Measurements from ENCODE around the gene POU5F1. TPM values are rescaled to one million over a fixed set of nuclear protein-coding genes. Genes with fewer than 3 reads are reported as not detected.

Gene POU5F1
- polyA plus RNA-seq, 1 donor from 2014 or later = not detected

DNA sequence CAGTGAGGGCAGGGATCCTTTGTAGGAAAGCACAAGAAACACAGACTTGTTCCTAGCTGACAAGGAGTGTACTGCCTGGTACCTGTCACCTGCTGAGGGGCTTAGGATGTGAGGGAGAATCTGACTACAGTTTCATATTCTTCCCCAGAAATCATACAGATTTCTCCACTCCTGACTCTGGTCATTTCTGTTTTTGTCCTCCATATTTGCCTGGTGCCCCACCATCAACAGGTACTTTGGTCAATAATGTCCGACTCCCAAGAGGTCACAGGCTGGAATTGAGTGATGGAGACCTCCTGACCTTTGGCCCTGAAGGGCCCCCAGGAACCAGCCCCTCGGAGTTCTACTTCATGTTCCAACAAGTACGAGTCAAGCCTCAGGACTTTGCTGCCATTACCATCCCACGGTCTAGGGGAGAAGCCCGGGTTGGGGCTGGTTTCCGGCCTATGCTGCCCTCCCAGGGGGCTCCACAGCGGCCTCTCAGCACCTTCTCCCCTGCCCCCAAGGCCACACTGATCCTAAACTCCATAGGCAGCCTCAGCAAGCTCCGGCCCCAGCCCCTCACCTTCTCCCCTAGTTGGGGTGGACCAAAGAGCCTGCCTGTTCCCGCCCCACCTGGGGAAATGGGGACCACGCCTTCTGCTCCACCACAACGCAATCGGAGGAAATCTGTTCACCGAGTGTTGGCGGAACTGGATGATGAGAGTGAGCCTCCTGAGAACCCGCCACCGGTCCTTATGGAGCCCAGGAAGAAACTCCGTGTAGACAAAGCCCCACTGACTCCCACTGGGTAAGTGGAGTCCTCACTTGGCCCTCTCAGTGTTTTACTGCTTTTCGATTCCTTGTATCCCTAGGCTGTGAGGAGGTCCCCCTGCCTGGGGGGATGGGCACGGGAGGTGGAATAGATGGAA lies 9.0 kb downstream of the POU5F1 start:
- no peaks in the 10 kb centered on the region for H4K20me1 ChIP-seq (ENCODE audit: insufficient read depth)
- H3K27ac ChIP-seq (ENCODE audit: low read length) = no peak overlapping the region
- H3K4me2 ChIP-seq (ENCODE audit: low read length) = no peak overlapping the region
- H3F3A ChIP-seq (ENCODE audit: insufficient read depth, low read length, poor library complexity, severe bottlenecking) = no peaks in the 10 kb centered on the region
- peaks cover 6% of the 10 kb centered on the region for H3K27me3 ChIP-seq (ENCODE audit: insufficient read depth, low read depth, low read length)
- no peaks in the 10 kb centered on the region for H3K9me2 ChIP-seq (ENCODE audit: insufficient read depth, low read length)
- H3K79me2 ChIP-seq (replicated peaks; ENCODE audit: insufficient read depth, low read length) = no peaks in the 10 kb centered on the region
- no peaks in the 10 kb centered on the region for H3K9me3 ChIP-seq (ENCODE audit: low read length)
- H2AFZ ChIP-seq (ENCODE audit: low read depth, low read length) = no peak overlapping the region
- no peak overlapping the region for H3K9ac ChIP-seq (ENCODE audit: low read length)
- no peaks in the 10 kb centered on the region for H3K36me3 ChIP-seq (ENCODE audit: insufficient read depth, low read length)
- H3K4me3 ChIP-seq (ENCODE audit: low read length) = no peak overlapping the region
- TF ChIP-seq EZH2 (IDR thresholded peaks at IDR 0.05; ENCODE audit: borderline replicate concordance, insufficient read depth, low read length, poor library complexity, severe bottlenecking) = no peak
- no peak for TF ChIP-seq MXI1 (conservative IDR thresholded peaks at IDR 0.05; ENCODE audit: poor library complexity, severe bottlenecking)
- no peak for TF ChIP-seq POLR2AphosphoS5 (IDR thresholded peaks at IDR 0.05)
- TF ChIP-seq EP300 (conservative IDR thresholded peaks at IDR 0.05; ENCODE audit: poor library complexity, severe bottlenecking) = no peak
- no peak for TF ChIP-seq RAD21 (conservative IDR thresholded peaks at IDR 0.05)

DNA sequence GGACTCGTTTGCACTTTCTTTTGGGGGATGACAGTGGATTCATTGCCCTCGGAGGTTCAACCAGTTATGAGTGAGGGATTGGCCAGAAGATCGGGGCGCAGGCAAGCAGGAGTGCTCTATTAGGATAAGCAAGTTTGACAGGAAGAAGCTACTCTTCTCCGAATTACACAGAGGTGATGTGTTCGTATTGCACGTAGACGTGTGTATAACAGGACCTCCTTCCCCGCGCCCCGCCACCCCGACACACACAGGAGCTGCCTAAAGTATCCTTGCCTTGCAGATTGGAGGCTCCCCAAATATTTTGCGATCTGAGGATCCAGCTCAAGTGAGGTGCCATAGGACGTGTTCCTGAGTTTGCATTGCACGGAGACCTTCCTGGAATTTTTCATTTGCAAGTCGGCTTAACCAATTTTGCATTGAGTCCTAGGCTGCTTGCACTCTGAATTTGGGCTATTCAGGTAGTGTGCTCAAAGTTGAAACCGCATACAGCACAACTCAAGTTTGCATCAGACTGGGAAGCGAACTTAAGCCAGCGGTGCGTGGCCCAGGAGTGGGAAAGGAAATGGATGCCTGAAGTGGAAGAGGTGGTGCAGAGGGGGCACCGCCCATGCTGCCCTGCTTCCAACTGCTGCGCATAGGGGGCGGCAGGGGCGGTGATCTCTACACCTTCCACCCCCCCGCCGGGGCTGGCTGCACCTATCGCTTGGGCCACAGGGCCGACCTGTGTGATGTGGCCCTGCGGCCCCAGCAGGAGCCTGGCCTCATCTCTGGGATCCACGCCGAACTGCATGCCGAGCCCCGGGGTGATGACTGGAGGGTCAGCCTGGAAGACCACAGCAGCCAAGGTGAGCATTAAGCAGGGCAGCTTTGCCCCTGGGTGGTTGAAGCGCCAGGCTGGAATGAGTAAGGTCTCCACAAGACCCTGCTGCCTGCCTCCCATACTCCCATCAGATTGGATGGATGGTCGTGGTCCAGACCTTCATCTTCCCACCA lies 11.3 kb downstream of the POU5F1 start:
- Histone ChIP-seq H3K27ac (ENCODE audit: low read length) (no peak overlapping the region), H3K27me3 (ENCODE audit: insufficient read depth, low read depth, low read length) (peaks cover 6% of the 10 kb centered on the region), H2AFZ (ENCODE audit: low read depth, low read length) (peak overlapping the region; percentile 89)

More for the DNA sequence above, 11.3 kb downstream of the POU5F1 start:
- no peaks in the 10 kb centered on the region for H3K9me3 ChIP-seq (ENCODE audit: low read length)
- no peaks in the 10 kb centered on the region for H4K20me1 ChIP-seq (ENCODE audit: insufficient read depth)
- TF ChIP-seq, protein P1, sequence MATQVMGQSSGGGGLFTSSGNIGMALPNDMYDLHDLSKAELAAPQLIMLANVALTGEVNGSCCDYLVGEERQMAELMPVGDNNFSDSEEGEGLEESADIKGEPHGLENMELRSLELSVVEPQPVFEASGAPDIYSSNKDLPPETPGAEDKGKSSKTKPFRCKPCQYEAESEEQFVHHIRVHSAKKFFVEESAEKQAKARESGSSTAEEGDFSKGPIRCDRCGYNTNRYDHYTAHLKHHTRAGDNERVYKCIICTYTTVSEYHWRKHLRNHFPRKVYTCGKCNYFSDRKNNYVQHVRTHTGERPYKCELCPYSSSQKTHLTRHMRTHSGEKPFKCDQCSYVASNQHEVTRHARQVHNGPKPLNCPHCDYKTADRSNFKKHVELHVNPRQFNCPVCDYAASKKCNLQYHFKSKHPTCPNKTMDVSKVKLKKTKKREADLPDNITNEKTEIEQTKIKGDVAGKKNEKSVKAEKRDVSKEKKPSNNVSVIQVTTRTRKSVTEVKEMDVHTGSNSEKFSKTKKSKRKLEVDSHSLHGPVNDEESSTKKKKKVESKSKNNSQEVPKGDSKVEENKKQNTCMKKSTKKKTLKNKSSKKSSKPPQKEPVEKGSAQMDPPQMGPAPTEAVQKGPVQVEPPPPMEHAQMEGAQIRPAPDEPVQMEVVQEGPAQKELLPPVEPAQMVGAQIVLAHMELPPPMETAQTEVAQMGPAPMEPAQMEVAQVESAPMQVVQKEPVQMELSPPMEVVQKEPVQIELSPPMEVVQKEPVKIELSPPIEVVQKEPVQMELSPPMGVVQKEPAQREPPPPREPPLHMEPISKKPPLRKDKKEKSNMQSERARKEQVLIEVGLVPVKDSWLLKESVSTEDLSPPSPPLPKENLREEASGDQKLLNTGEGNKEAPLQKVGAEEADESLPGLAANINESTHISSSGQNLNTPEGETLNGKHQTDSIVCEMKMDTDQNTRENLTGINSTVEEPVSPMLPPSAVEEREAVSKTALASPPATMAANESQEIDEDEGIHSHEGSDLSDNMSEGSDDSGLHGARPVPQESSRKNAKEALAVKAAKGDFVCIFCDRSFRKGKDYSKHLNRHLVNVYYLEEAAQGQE (IDR thresholded peaks at IDR 0.05; ENCODE audit: borderline replicate concordance) = no peak
- TF ChIP-seq MXI1 (conservative IDR thresholded peaks at IDR 0.05; ENCODE audit: poor library complexity, severe bottlenecking) (no peak), TAF1 (IDR thresholded peaks at IDR 0.05; ENCODE audit: low read depth) (no peak), EZH2 (IDR thresholded peaks at IDR 0.05; ENCODE audit: borderline replicate concordance, insufficient read depth, low read length, poor library complexity, severe bottlenecking) (no peak), EP300 (conservative IDR thresholded peaks at IDR 0.05; ENCODE audit: poor library complexity, severe bottlenecking) (no peak), RAD21 (conservative IDR thresholded peaks at IDR 0.05) (no peak), POLR2AphosphoS5 (IDR thresholded peaks at IDR 0.05) (no peak), SMC3 (conservative IDR thresholded peaks at IDR 0.05; ENCODE audit: poor library complexity) (no peak)
- TF ChIP-seq, protein P2, sequence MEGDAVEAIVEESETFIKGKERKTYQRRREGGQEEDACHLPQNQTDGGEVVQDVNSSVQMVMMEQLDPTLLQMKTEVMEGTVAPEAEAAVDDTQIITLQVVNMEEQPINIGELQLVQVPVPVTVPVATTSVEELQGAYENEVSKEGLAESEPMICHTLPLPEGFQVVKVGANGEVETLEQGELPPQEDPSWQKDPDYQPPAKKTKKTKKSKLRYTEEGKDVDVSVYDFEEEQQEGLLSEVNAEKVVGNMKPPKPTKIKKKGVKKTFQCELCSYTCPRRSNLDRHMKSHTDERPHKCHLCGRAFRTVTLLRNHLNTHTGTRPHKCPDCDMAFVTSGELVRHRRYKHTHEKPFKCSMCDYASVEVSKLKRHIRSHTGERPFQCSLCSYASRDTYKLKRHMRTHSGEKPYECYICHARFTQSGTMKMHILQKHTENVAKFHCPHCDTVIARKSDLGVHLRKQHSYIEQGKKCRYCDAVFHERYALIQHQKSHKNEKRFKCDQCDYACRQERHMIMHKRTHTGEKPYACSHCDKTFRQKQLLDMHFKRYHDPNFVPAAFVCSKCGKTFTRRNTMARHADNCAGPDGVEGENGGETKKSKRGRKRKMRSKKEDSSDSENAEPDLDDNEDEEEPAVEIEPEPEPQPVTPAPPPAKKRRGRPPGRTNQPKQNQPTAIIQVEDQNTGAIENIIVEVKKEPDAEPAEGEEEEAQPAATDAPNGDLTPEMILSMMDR (IDR thresholded peaks at IDR 0.05; ENCODE audit: poor library complexity, severe bottlenecking) = no peak
- peak overlapping the region; percentile 71 for H3K9ac ChIP-seq (ENCODE audit: low read length)
- no peaks in the 10 kb centered on the region for H3F3A ChIP-seq (ENCODE audit: insufficient read depth, low read length, poor library complexity, severe bottlenecking)
- H3K4me2 ChIP-seq (ENCODE audit: low read length) = peak overlapping the region; percentile 79
- H3K4me3 ChIP-seq (ENCODE audit: low read length) = peak overlapping the region; percentile 86
- no peaks in the 10 kb centered on the region for H3K9me2 ChIP-seq (ENCODE audit: insufficient read depth, low read length)
- H3K79me2 ChIP-seq (replicated peaks; ENCODE audit: insufficient read depth, low read length) = no peaks in the 10 kb centered on the region
- H3K36me3 ChIP-seq (ENCODE audit: insufficient read depth, low read length) = no peaks in the 10 kb centered on the region

Measured in neural cell (in vitro differentiated cells).